Astrocyte of the spinal cord (primary cell): Measurements from ENCODE around the gene FHIT.

Source experiments
- DNase-seq: peaks from one replicate; pipeline ENCODE4 v3.0.0; 2011; ENCODE audit warnings: low read depth, low spot score
- H3K4me3 ChIP-seq: 2 replicates; pipeline ENCODE4 v1.5.1; 2011; ENCODE audit warnings: low read depth, mild to moderate bottlenecking, low read length, moderate library complexity
- CTCF ChIP-seq: IDR thresholded peaks from 2 replicates; pipeline ENCODE4 v1.5.1; 2012; ENCODE audit warnings: low read depth, mild to moderate bottlenecking, low read length, inconsistent platforms
- in situ Hi-C: cut with HindIII; loops from 2 replicates; pipeline ENCODE4 v1.10.0; 2017; ENCODE audit warnings: low sequenced_read_pairs

Gene FHIT

DNA sequence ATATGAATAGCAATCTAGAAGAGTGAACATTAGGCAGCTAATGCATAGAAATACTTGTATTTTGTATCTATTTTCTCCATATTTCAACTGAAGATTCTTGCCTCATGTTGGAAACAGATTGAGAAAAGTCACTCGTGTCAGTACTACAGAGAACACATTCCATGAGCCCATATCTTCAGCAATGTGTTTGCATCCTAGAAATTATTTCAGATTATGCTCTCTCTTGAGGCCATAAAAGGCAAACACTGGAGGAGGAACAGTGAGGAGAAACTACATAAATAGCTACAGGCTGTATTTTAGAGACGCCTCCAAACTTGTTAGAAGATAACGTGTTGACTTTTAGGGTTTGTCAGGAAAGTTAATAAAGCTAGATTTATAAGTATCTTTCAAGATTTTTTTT lies 906.9 kb downstream of the FHIT start:
- in situ Hi-C loops = no loop called here
- no peak for DNase-seq
- TF ChIP-seq CTCF = no peak
- no peak overlapping the region for H3K4me3 ChIP-seq

- no peak for DNase-seq
- in situ Hi-C loops = no loop called here
Observed at GRCh38 chr3:60343831-60344230, 907.4 kb downstream of the FHIT start.

DNA sequence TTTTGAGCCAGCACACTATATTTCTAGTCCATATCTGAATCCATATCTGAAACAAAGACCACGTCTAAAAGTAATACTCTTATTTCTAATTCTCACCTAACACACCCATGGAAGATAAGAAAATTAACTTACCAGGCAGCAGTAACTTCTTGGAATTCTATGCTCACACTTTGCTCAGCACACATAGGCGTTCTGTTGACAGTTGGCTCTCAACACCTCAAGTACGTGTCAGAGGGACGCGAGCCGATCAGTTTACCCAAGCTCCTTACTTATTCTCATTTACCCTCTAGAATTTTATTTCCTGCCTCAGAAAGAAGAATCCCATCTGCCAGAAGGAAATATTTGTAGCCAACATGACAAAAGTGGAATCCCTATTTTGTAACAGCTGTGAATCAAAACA lies 911.9 kb downstream of the FHIT start:
- H3K4me3 ChIP-seq = no peak overlapping the region
- TF ChIP-seq CTCF = no peak
- no peak for DNase-seq
- in situ Hi-C loops = no loop called here

More at GRCh38 chr3:60343831-60344230, 907.4 kb downstream of the FHIT start:
- no peak overlapping the region for H3K4me3 ChIP-seq
- no peak for TF ChIP-seq CTCF

GRCh38 chr3:60337421-60337820 lies 913.8 kb downstream of the FHIT start:
- H3K4me3 ChIP-seq = no peak overlapping the region
- in situ Hi-C loops = no loop called here
- DNase-seq = no peak
- TF ChIP-seq CTCF = no peak

DNA sequence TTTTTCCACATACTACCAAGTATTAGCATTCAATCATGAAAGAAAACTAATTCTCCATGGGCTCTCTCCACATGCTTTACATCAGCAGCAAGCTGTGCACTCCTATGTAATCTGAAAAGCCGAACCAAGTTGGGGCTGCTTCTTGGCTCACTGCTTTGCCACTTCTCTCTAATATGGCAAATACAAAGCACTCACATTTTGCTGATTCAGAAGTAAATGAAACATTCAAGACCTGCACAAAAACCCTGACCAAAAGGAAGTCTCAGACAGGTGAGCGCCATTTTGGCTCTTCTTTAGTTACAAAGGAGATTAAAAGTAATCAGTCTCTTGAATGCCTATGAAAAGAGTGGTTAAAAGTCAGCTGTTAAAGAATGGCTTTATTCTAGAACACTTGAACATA lies 915.2 kb downstream of the FHIT start:
- no peak for TF ChIP-seq CTCF
- H3K4me3 ChIP-seq = no peak overlapping the region
- in situ Hi-C loops = no loop called here
- no peak for DNase-seq

GRCh38 chr3:60333710-60334109 lies 917.5 kb downstream of the FHIT start:
- in situ Hi-C loops = no loop called here
- DNase-seq = no peak
- TF ChIP-seq CTCF = no peak
- no peak overlapping the region for H3K4me3 ChIP-seq

- TF ChIP-seq CTCF = no peak
- in situ Hi-C loops = no loop called here
- H3K4me3 ChIP-seq = no peak overlapping the region
- no peak for DNase-seq
Observed at GRCh38 chr3:60330107-60330506, 921.1 kb downstream of the FHIT start.
